Measurements from ENCODE around the gene CAMP.

DNA sequence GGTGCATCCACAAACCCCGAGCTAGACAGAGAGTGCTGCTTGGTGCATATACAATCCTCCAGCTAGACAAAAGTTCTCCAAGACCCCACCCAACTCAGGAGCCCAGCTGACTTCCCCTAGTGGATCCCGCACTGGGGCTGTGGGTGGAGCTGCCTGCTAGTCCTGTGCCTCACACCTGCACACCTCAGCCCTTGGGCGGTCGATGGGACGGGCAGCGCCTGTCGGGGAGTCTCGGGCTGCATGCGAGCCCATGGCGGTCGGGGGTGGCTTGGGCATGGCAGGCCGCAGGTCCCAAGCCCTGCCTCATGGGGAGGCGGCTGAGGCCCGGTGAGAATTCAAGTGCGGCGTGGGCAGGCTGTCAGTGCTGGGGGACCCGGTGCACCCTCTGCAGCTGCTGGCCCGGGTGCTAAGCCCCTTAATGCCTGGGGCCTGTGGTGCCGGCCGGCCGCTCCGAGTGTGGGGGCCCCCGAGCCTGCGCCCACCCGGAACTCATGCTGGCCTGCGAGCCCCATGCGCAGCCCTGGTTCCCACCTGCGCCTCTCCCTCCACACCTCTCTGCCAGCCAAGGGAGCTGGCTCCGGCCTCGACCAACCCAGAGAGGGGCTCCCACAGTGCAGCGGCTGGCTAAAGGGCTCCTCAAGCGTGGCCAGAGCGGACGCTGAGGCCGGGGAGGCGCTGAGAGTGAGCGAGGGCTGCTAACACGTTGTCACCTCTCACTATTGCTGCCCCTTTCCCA lies 48.6 kb downstream of the CAMP start:
- TF ChIP-seq CTCF (conservative IDR thresholded peaks at IDR 0.05; ENCODE audit: low read depth, low read length) (no peak), EZH2 (IDR thresholded peaks at IDR 0.05; ENCODE audit: borderline replicate concordance, low read depth, low read length, poor library complexity, severe bottlenecking) (no peak)
